PC-3 (cell line): Measurements from ENCODE around the gene MEI1. TPM values are rescaled to one million over a fixed set of nuclear protein-coding genes. Genes with fewer than 3 reads are reported as not detected.

ENCODE experiments used
- ATAC-seq: fragments of 200-7000 bp; cut with Tn5 transposase; 2 replicates; pipeline ENCODE4 v1.9.1; 2020; ENCODE audit warnings: mild to moderate bottlenecking, moderate library complexity
- BruUV-seq: library from RNA; stranded (reverse); fragments of 400-500 nt; replicated peaks from 2 replicates; lab custom pipeline; 2021; lab: Mats Ljungman, UMichigan
- CTCF ChIA-PET: fragments of 300-600 bp; sonication (Branson Sonifier 250); formaldehyde crosslinking; loops from one replicate; lab custom pipeline; 2022; ENCODE audit warnings: antibody characterized with exemption; lab: Charles Lee
- POLR2A ChIA-PET: fragments of 300-600 bp; sonication (Branson Sonifier 250); formaldehyde crosslinking; loops from one replicate; lab custom pipeline; 2022; ENCODE audit warnings: antibody characterized with exemption; ENCODE audit not compliant: unreplicated experiment; lab: Charles Lee
- DNase-seq: peaks from one replicate; pipeline ENCODE4 v3.0.0-alpha.2; 2015
- H2AFZ ChIP-seq: fragments of 300-600 bp; sonication (generic); 2 replicates; pipeline ENCODE4 v1.6.0; 2016; ENCODE audit warnings: antibody characterized with exemption, low read length
- H3F3A ChIP-seq: fragments of 300-600 bp; sonication (generic); one replicate; pipeline ENCODE4 v1.6.0; 2017; ENCODE audit warnings: antibody characterized with exemption, low read length, control low read depth, mild to moderate bottlenecking; ENCODE audit not compliant: unreplicated experiment
- H3K27ac ChIP-seq: fragments of 300-600 bp; sonication (generic); 2 replicates; pipeline ENCODE4 v1.5.1; 2016; ENCODE audit warnings: mild to moderate bottlenecking, low read length
- H3K27me3 ChIP-seq: fragments of 300-600 bp; sonication (generic); 2 replicates; pipeline ENCODE4 v1.6.1; 2016; ENCODE audit warnings: low read length, mixed read lengths
- H3K36me3 ChIP-seq: fragments of 300-600 bp; sonication (generic); 2 replicates; pipeline ENCODE4 v1.6.1; 2016; ENCODE audit warnings: low read depth, mixed run types, low read length, mixed read lengths
- H3K4me1 ChIP-seq: fragments of 300-600 bp; sonication (generic); 2 replicates; pipeline ENCODE4 v1.5.1; 2016; ENCODE audit warnings: low read length; ENCODE audit not compliant: insufficient read depth
- H3K4me2 ChIP-seq: fragments of 300-600 bp; sonication (generic); 2 replicates; pipeline ENCODE4 v1.6.0; 2016; ENCODE audit warnings: low read length
- H3K4me3 ChIP-seq: fragments of 300-600 bp; sonication (generic); 2 replicates; pipeline ENCODE4 v1.5.1; 2016; ENCODE audit warnings: mild to moderate bottlenecking, low read length, mixed read lengths
- H3K79me2 ChIP-seq: fragments of 300-600 bp; sonication (generic); 2 replicates; pipeline ENCODE4 v1.6.1; 2017; ENCODE audit warnings: low read length, mixed read lengths
- H3K9ac ChIP-seq: fragments of 300-600 bp; sonication (generic); 2 replicates; pipeline ENCODE4 v1.6.0; 2016; ENCODE audit warnings: mild to moderate bottlenecking, low read length
- H3K9me2 ChIP-seq: fragments of 300-600 bp; sonication (generic); replicated peaks from 2 replicates; pipeline ENCODE4 v1.6.1; 2016; ENCODE audit warnings: mixed run types, low read length, mixed read lengths
- H3K9me3 ChIP-seq: fragments of 300-600 bp; sonication (generic); 2 replicates; pipeline ENCODE4 v1.6.1; 2016; ENCODE audit warnings: low read length, mixed read lengths
- H4K20me1 ChIP-seq: fragments of 300-600 bp; sonication (generic); 2 replicates; pipeline ENCODE4 v1.6.1; 2016; ENCODE audit warnings: low read length, mixed read lengths
- EZH2 ChIP-seq: fragments of 300-600 bp; sonication (generic); IDR thresholded peaks from one replicate; pipeline ENCODE4 v1.6.1; 2017; ENCODE audit warnings: antibody characterized with exemption, mild to moderate bottlenecking, low read length; ENCODE audit not compliant: unreplicated experiment
- EZH2phosphoT487 ChIP-seq: fragments of 300-600 bp; sonication (generic); IDR thresholded peaks from 2 replicates; pipeline ENCODE4 v1.6.1; 2018; ENCODE audit warnings: mild to moderate bottlenecking, antibody characterized with exemption, low read length, borderline replicate concordance
- intact Hi-C: fragments of 100-400 bp; cut with micrococcal nuclease; formaldehyde crosslinking; loops from 2 replicates; pipeline ENCODE4 v1.9.0; 2023
- total RNA-seq: library from RNA; depleted of rRNA; stranded (reverse); fragments of >200 nt; gene quantifications from 2 replicates; pipeline ENCODE4 v1.2.3, GENCODE V29; 2014
- TF ChIP-seq, protein P1 (sequence below): fragments of 300-600 bp; sonication (generic); conservative IDR thresholded peaks from 2 replicates; pipeline ENCODE4 v1.5.1; 2017; ENCODE audit warnings: antibody characterized with exemption, low read depth, mild to moderate bottlenecking, low read length

Gene MEI1
- total RNA-seq, 1 experiment from 2014 or later: 1.4 TPM

DNA sequence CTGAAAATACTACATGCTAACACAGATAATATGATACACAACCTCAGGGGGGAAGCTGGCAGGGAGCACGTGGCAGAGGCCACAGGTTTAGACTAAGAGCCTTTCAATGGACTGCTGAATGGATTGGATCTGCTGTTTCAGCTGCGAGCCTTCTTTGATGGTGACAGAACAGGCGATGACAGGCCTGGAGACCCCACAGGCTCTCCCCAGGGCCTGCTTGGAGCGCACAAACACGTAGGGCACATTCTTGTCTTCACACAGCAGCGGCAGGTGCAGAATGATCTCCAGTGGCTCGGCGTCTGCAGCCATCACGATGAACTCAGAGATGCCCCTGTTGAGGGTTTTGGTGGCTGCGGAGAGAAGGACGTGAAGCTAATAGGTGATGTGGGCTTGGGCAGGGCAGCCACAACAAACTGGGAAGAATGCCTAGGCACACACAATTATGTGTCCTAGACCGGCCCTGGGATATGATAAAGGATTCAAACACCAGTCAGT, 24.4 kb upstream of the MEI1 start:
- H3F3A ChIP-seq: no peaks in the 10 kb centered on the region
- ChIA-PET CTCF (no interaction called here), POLR2A (no interaction called here)
- no peak overlapping the region for H2AFZ ChIP-seq
- H3K9ac ChIP-seq: no peak overlapping the region
- ATAC-seq (no peak), DNase-seq (no peak)
- BruUV-seq: no TSS peak
- no peaks in the 10 kb centered on the region for H4K20me1 ChIP-seq
- H3K27ac ChIP-seq: no peak overlapping the region
- intact Hi-C loops: no loop called here
- H3K79me2 ChIP-seq: peaks cover 43% of the 10 kb centered on the region
- peaks cover 21% of the 10 kb centered on the region for H3K36me3 ChIP-seq
- H3K4me3 ChIP-seq: no peak overlapping the region
- TF ChIP-seq EZH2phosphoT487 (no peak), EZH2 (no peak)
- TF ChIP-seq, protein P1, sequence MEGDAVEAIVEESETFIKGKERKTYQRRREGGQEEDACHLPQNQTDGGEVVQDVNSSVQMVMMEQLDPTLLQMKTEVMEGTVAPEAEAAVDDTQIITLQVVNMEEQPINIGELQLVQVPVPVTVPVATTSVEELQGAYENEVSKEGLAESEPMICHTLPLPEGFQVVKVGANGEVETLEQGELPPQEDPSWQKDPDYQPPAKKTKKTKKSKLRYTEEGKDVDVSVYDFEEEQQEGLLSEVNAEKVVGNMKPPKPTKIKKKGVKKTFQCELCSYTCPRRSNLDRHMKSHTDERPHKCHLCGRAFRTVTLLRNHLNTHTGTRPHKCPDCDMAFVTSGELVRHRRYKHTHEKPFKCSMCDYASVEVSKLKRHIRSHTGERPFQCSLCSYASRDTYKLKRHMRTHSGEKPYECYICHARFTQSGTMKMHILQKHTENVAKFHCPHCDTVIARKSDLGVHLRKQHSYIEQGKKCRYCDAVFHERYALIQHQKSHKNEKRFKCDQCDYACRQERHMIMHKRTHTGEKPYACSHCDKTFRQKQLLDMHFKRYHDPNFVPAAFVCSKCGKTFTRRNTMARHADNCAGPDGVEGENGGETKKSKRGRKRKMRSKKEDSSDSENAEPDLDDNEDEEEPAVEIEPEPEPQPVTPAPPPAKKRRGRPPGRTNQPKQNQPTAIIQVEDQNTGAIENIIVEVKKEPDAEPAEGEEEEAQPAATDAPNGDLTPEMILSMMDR: no peak
- H3K4me1 ChIP-seq: peaks cover 19% of the 10 kb centered on the region
- H3K27me3 ChIP-seq: no peaks in the 10 kb centered on the region
- no peak overlapping the region for H3K4me2 ChIP-seq
- H3K9me3 ChIP-seq: no peaks in the 10 kb centered on the region
- no peaks in the 10 kb centered on the region for H3K9me2 ChIP-seq

DNA sequence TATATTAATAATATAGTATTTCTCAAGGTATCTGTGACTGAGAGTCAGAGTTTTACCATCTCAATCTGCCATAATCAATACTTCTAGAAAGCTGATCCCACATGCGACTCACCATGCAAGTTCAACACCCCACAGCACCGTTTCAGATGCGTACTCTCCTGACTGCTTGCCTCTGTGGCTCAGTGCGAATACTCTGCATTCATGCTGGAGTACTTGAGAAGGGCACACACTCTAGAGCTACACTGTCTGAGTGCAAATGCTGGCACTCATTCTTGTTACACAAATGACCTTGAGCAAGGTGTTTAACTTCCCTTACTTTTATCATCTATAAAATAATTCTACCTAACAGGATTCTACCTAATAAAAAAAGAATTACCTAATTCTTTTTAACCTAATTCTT, 23.2 kb upstream of the MEI1 start:
- Histone ChIP-seq H3K4me2 (no peak overlapping the region), H3K79me2 (peaks cover 51% of the 10 kb centered on the region), H3K4me3 (no peak overlapping the region), H3K4me1 (peaks cover 14% of the 10 kb centered on the region), H3K27me3 (no peaks in the 10 kb centered on the region), H2AFZ (no peak overlapping the region), H3K9me2 (no peaks in the 10 kb centered on the region), H3K27ac (no peak overlapping the region), H3F3A (no peaks in the 10 kb centered on the region), H4K20me1 (peaks cover 4% of the 10 kb centered on the region; the same call in 1 of the 2 replicates), H3K36me3 (peaks cover 32% of the 10 kb centered on the region), H3K9ac (no peak overlapping the region), H3K9me3 (no peaks in the 10 kb centered on the region)
- no peak for ATAC-seq
- intact Hi-C loops: no loop called here
- ChIA-PET CTCF (no interaction called here), POLR2A (no interaction called here)
- DNase-seq: no peak
- no peak for TF ChIP-seq EZH2phosphoT487
- no peak for TF ChIP-seq EZH2
- TF ChIP-seq, protein P1: no peak
- BruUV-seq: no TSS peak

DNA sequence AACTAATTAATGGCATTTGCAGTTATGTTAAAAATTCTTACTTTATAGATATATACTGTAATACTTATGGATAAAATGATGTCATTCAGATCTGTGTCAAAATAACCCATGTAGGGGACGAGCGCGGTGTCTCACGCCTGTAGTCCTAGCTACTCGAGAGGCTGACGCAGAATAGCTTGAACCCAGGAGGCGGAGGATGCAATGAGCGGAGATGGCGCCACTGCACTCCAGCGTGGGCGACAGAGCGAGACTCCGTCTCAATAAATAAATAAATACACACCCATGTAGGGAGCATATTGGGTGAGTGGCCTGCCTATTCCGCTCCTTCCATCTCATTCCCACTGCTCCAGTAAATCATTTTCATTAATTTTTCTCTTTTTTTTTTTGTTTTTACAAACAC, 17.7 kb upstream of the MEI1 start:
- Histone ChIP-seq H2AFZ (no peak overlapping the region), H3F3A (no peaks in the 10 kb centered on the region), H3K9ac (peak overlapping the region; percentile 94), H3K4me3 (peak overlapping the region; percentile 82), H3K4me2 (peak overlapping the region; percentile 79), H3K27ac (peak overlapping the region; percentile 69; the same call in 1 of the 2 replicates), H3K79me2 (peaks cover 87% of the 10 kb centered on the region), H3K9me2 (no peaks in the 10 kb centered on the region), H3K4me1 (peaks cover 11% of the 10 kb centered on the region; the same call in 1 of the 2 replicates), H3K36me3 (peaks cover 25% of the 10 kb centered on the region), H4K20me1 (peaks cover 8% of the 10 kb centered on the region; the same call in 1 of the 2 replicates), H3K27me3 (no peaks in the 10 kb centered on the region), H3K9me3 (no peaks in the 10 kb centered on the region)
- no peak for DNase-seq
- POLR2A ChIA-PET: no interaction called here
- CTCF ChIA-PET: no interaction called here
- peak; percentile 9; the same call in 1 of the 2 replicates for ATAC-seq
- no TSS peak for BruUV-seq
- TF ChIP-seq EZH2phosphoT487: no peak
- TF ChIP-seq, protein P1: no peak
- TF ChIP-seq EZH2: no peak
- intact Hi-C loops: loop anchor here (2.0 kb wide), 1 partner anchor 15 kb away; no protein-coding TSS in a partner anchor
